ENCODE results near the gene PGBD5.
"Not testable (repeated sequence)": the region's sequence is repeated elsewhere in the genome, so short reads cannot be mapped to it uniquely, and the experiment has no call there.

Gene PGBD5

DNA sequence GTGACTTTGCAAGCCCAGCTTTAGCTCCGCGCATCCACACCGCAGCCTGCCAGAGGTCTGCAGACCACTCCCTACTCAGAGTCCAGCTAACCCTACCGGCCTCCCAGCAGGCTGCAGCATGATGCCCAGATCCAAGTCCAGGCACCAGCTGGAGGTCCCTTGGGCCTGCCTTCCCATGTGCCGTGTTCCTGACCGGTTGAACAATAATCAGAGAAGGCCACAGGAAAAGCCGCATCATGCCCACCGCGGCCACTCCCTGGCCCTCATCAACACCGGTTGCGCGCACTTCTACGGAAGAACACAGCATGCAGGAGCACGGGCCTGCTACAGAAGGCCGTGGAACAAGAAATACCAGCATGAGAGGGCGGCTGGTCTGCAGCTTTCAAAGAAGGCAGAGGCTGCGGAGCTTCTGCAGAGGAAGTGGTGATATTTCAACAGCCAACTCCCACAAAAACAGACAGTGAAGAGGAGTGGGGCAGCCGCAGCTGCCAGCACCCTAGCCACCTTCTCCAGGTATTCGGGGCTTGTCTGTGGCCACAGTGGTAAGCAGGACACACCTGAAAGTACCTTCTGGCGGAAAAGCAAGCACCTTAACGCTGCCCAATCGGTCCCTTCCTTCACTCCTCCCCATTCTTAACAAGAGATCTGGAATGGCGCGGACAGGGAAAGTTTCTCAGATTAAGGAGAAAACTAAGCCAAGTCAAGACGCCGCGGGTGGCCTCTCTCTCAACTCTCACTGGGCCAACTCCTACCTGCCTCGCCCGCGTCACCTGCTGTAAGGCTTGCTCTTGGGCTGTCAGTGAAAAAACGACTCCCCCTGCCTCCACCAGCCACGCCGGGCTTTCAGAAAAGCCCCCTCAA lies 1.5 kb downstream of the PGBD5 start:
- DNase-seq (ENCODE audit: low spot score): no peak

GRCh38 chr1:230423951-230424350 lies 2.2 kb downstream of the PGBD5 start:
- no peak for DNase-seq (ENCODE audit: low spot score)

- no peak for DNase-seq (ENCODE audit: low spot score)
Measured at GRCh38 chr1:230423261-230423660, 2.9 kb downstream of the PGBD5 start.

GRCh38 chr1:230422221-230422981 lies 3.7 kb downstream of the PGBD5 start:
- DNase-seq (ENCODE audit: low spot score): no peak

- no peak for DNase-seq (ENCODE audit: low spot score)
Measured at GRCh38 chr1:230421481-230421880, 4.7 kb downstream of the PGBD5 start.

- not testable (repeated sequence) for DNase-seq (ENCODE audit: low spot score)
Measured at GRCh38 chr1:230420372-230420771, 5.8 kb downstream of the PGBD5 start.

GRCh38 chr1:230416430-230416829 lies 9.7 kb downstream of the PGBD5 start:
- DNase-seq (ENCODE audit: low spot score): no peak

- DNase-seq (ENCODE audit: low spot score): no peak
Measured at GRCh38 chr1:230415405-230416132, 10.6 kb downstream of the PGBD5 start.

DNA sequence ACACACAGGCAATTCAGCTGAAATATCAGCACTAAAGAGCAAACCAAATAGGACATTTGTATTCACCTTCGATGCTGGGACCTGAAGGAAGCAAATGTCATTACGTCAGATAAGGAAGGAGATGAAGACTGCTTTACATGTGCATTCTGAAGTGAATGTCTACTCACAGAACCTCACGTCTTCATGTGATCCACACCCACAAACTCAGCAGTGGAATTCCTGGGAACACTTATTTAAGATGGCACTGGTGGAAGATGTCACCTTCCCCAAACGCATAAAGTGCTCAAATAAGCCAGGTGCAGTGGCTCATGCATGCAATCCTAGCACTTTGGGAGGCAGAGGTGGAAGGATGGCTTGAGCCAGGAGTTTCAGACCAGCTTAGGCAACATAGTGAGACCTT lies 11.4 kb downstream of the PGBD5 start:
- DNase-seq (ENCODE audit: low spot score): no peak

DNA sequence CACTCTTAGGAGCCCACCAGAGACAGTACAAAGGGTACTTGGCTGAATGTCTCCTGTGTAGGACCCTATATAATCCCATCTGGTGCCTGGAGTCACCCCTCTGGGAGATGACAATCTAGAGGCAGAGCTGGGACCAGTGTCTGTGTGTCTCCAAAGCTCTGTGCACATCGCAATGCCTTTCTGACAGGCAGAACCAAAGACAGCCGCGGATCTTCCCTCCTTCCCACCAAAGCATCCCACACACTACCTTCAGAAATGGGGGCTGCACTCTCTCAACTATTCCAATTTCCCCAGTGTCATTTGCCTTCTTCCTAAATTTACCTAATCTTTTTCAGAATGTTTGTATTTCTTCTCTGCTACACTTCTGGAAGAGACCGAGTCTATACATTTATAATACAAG lies 12.0 kb downstream of the PGBD5 start:
- DNase-seq (ENCODE audit: low spot score): no peak

- no peak for DNase-seq (ENCODE audit: low spot score)
Measured at GRCh38 chr1:230413061-230413460, 13.1 kb downstream of the PGBD5 start.

DNA sequence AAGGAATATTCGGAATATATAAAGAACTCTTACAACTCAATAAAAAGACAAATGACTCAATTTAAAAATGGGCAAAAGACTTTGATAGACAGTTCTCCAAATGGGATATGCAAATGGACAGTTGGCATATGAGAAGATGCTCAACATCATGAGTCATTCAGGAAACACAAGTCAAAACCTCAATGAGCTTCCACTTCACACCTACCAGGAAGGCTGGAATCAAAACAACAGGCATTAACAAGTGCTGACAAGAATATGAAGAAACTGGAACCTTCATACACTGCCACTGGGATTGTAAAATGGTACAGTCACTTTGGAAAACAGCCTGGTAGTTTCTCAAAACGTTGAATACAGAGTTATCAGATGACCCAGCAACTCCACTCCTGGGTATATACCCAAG lies 17.2 kb downstream of the PGBD5 start:
- no peak for DNase-seq (ENCODE audit: low spot score)

DNA sequence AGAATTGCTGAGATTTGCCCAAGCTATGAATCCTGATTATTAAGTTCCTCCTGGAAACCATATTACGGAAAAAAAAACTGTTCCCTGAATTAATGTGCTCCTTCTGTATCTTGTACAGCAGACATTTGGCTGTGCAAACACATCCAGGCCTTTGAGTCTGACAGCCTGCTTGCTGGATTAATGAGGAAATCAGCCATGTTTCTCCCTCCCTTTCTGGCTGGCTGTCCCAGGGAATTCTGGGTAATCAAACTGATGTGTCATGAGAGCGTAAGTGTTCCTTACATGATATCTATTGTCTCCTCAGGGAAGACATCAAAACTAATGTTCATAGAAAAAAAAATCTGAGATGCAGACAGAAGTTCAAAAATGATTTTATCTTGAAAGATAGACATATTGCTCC lies 18.8 kb downstream of the PGBD5 start:
- DNase-seq (ENCODE audit: low spot score): no peak

GRCh38 chr1:230406727-230407126 lies 19.4 kb downstream of the PGBD5 start:
- DNase-seq (ENCODE audit: low spot score): not testable (repeated sequence)

DNA sequence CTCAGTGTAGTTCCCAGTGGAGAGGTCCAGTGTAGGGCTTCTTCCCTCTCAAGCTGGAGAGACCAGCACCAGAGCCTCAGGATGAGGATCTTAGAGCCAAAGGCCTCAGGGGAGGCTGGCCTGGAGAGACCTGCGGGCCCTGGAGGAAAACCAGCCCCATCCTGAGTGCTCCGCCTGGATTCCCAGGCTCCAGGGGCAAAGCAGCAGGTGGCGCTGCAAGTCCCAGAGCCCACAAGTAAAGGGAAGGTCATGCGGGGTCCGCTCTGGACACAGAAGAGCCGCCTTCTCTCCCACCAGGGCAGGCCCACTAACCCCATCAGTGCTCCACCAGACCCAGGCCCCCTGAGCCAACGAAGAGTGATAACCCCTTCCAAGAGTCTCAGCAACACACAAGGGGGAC lies 22.7 kb downstream of the PGBD5 start:
- no peak for DNase-seq (ENCODE audit: low spot score)

DNA sequence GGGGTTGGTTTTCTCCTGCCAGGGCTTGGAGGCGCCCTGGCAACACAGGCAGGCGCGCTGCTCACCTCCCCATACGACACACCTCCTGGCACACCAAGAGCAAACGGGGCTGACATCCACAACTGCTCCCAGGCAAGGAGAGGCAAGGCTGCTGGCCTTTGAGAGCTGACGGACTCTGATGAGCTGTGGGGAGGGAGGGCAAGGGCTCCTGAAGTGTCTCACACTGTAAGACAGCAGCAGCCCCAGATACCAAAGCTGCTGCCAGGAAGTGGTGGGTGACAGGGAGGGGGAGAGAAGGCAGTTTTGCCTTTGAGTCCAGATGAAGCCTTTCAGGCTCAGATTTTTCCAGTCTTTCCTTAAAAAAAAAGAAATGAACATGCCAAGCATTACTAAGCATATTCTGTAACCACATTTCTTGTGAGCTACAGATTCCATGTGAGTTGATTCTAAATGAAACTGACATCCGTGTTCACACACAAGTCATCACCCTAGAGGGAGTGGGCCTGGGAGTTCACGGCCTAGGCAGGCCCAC lies 24.3 kb downstream of the PGBD5 start:
- no peak for DNase-seq (ENCODE audit: low spot score)

GRCh38 chr1:230401101-230401500 lies 25.0 kb downstream of the PGBD5 start:
- DNase-seq (ENCODE audit: low spot score): no peak

DNA sequence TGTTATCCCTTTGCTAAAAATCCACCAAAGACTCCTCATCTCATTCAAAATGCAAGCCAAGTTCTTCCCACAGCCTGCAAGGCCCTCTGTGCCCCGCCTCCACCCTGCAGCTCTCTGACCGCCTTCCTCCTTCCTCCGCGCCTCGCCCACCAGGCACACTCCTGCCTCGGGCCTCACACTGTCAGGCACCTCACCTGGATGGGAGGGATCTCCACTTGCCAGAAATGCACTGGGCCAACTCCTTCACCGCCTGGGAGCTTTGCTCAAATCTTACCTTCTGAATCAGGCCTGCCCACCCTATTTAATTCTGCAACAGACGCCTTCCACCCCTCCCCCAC lies 26.2 kb downstream of the PGBD5 start:
- no peak for DNase-seq (ENCODE audit: low spot score)

DNA sequence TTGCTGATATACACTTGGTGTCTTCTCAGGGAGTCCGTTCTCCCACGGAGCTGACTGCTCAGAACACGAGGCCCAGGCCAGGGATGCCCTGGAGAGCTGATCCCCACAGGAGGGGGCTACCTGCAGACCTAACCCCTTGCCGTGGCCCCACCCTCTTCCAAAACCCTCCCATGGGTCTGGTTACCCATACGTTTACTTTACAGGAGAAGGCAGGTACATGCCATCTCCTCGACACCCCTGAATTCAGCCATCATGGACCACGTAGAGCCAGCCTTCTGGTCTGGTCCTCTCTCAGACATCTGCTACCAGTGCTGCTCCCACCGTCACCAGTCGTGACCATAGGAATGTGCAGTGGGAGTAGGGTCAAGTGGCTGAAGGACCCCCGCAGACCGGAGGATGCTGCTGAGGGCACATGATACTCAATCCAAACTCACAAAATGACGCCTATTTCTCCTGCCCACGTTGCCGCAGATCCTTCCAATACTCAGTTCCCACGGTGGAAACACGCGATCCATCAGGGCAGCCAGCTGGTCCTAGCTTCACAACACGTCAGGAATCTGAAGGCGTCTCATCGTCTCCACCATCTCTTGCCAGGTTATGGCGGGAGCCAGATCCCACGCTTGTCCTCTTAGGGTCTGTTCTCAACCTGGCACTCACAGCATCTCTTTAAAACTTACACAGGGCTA lies 26.7 kb downstream of the PGBD5 start:
- no peak for DNase-seq (ENCODE audit: low spot score)

- DNase-seq (ENCODE audit: low spot score): no peak
Measured at GRCh38 chr1:230398856-230399255, 27.3 kb downstream of the PGBD5 start.

GRCh38 chr1:230396966-230397365 lies 29.2 kb downstream of the PGBD5 start:
- DNase-seq (ENCODE audit: low spot score): no peak

DNA sequence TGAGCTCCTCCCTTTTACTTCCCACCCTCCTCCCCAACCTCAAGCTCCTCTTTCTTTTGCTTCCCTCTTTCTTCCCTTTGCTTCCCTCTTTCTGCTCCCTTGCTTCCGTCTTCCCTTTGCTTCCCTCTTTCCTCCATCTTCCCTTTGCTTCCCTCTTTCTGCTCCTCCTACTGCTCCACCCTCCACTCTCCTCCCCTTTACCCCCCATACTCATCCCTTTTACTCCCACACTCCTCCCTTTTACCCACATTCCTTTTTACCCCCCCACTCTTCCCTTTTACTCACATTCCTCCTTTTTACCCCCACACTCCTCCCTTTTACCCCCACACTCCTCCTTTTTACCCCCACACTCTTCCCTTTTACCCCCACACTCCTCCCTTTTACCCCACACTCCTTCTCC lies 30.2 kb downstream of the PGBD5 start:
- no peak for DNase-seq (ENCODE audit: low spot score)

Measured in SW480 (cell line).